Body of pancreas (tissue), 4 donors: ENCODE data around the gene DPEP1. TPM values are rescaled to one million over a fixed set of nuclear protein-coding genes. Genes with fewer than 3 reads are reported as not detected.

Source experiments
- ATAC-seq: fragments of 150-250 bp; one replicate; pipeline ENCODE4 v1.9.1; 2016
- DNase-seq, 4 donors: peaks; one replicate each; pipeline ENCODE4 v3.0.0-alpha.2; 2019
- H3K27ac ChIP-seq, 4 donors: fragments of 200-600 bp; sonication (generic); 1 replicate in 3 of 4; 2 replicates in 1 of 4; pipeline versions ENCODE4 v1.5.1 to v1.6.1; 2016 to 2019; ENCODE audit warnings: mild to moderate bottlenecking in 1 of 4, mixed read lengths in 1 of 4, moderate library complexity in 1 of 4
- H3K27me3 ChIP-seq, 2 donors: fragments of 200-600 bp; sonication (generic); one replicate each; pipeline ENCODE4 v1.6.0; 2016; ENCODE audit warnings: mild to moderate bottlenecking in 1 of 2
- H3K36me3 ChIP-seq, 2 donors: fragments of 200-600 bp; sonication (generic); replicated peaks in 1 of 2; 2 replicates each; pipeline ENCODE4 v1.5.1; 2016; ENCODE audit warnings: low read depth in 2 of 2; ENCODE audit not compliant: insufficient read depth in 1 of 2
- H3K4me1 ChIP-seq: fragments of 200-600 bp; sonication (generic); one replicate; pipeline ENCODE4 v1.6.0; 2016
- H3K4me3 ChIP-seq, 2 donors: fragments of 200-600 bp; sonication (generic); 1 replicate in 1 of 2; 2 replicates in 1 of 2; pipeline ENCODE4 v1.5.1; 2016 to 2019
- H3K9me3 ChIP-seq, 3 donors: fragments of 200-600 bp; sonication (generic); 1 replicate in 2 of 3; 2 replicates in 1 of 3; pipeline ENCODE4 v1.5.1; 2016
- CTCF ChIP-seq, 7 experiments: fragments of 450-650 bp in 4 of 7; fragments of 200-600 bp in 3 of 7; sonication (generic) in 3 of 7; IDR thresholded peaks; one replicate each; pipeline ENCODE4 v1.5.1; 2016 to 2019; ENCODE audit warnings: antibody characterized with exemption in 7 of 7
- POLR2A ChIP-seq, 3 donors: fragments of 450-650 bp; IDR thresholded peaks; one replicate each; pipeline ENCODE4 v1.6.1; 2016; ENCODE audit warnings: antibody characterized with exemption in 3 of 3, mild to moderate bottlenecking in 2 of 3
- WGBS, 2 donors: methylation state at CpG; one replicate each; pipeline ENCODE4 v1.1.5; 2017; 5-methylcytosine and 5-hydroxymethylcytosine counted together
- intact Hi-C: fragments of 100-400 bp; cut with DNase I; formaldehyde crosslinking; loops from one replicate; pipeline ENCODE4 v1.15.1; 2023
- total RNA-seq, 2 donors: library from RNA; depleted of rRNA; stranded (reverse); fragments of >200 nt; gene quantifications; one replicate each; pipeline ENCODE4 v1.1.0, GENCODE V29; 2016

DPEP1 gene
- total RNA-seq, 2 donors from 2014 or later, result 116 to 147 TPM

GRCh38 chr16:89583197-89583894 lies 30.1 kb upstream of the DPEP1 start:
- TF ChIP-seq POLR2A (IDR thresholded peaks at IDR 0.05) (no peak), CTCF (IDR thresholded peaks at IDR 0.05) (no peak)
- DNase-seq (no peak), ATAC-seq (no peak)
- H3K36me3 ChIP-seq, result no peaks in the 10 kb centered on the region
- no peak overlapping the region for H3K4me3 ChIP-seq
- no peaks in the 10 kb centered on the region for H3K27me3 ChIP-seq
- no peaks in the 10 kb centered on the region for H3K9me3 ChIP-seq
- peaks cover 13% of the 10 kb centered on the region for H3K4me1 ChIP-seq
- intact Hi-C loops, result no loop called here
- 90 to 93% methylated on average over 10 to 23 of the region's 36 CpGs for WGBS, 2 donors
- no peak overlapping the region for H3K27ac ChIP-seq

- no peaks in the 10 kb centered on the region for H3K27me3 ChIP-seq
- ATAC-seq (no peak), DNase-seq (no peak)
- intact Hi-C loops, result no loop called here
- WGBS, 2 donors, result 86 to 93% methylated on average over 15 to 44 of the region's 49 CpGs
- TF ChIP-seq POLR2A (IDR thresholded peaks at IDR 0.05) (no peak), CTCF (IDR thresholded peaks at IDR 0.05) (no peak)
- H3K27ac ChIP-seq, result no peak overlapping the region
- peaks cover 13% of the 10 kb centered on the region for H3K4me1 ChIP-seq
- no peaks in the 10 kb centered on the region for H3K36me3 ChIP-seq
- no peak overlapping the region for H3K4me3 ChIP-seq
- H3K9me3 ChIP-seq, result no peaks in the 10 kb centered on the region
These were observed 29.4 kb upstream of the DPEP1 start for GRCh38 chr16:89583895-89584644.

- no peak for TF ChIP-seq POLR2A (IDR thresholded peaks at IDR 0.05)
- TF ChIP-seq CTCF (IDR thresholded peaks at IDR 0.05), result no peak
- Histone ChIP-seq H3K9me3 (no peaks in the 10 kb centered on the region), H3K27me3 (no peaks in the 10 kb centered on the region), H3K36me3 (no peaks in the 10 kb centered on the region), H3K4me1 (peaks cover 13% of the 10 kb centered on the region), H3K27ac (no peak overlapping the region), H3K4me3 (no peak overlapping the region)
- ATAC-seq (no peak), DNase-seq (no peak)
- WGBS, 2 donors, result 64 to 68% methylated on average over 20 to 22 of the region's 25 CpGs
- intact Hi-C loops, result no loop called here
These were observed 28.5 kb upstream of the DPEP1 start for GRCh38 chr16:89584768-89585549.

- Histone ChIP-seq H3K27ac (no peak overlapping the region), H3K9me3 (no peaks in the 10 kb centered on the region), H3K4me1 (peaks cover 13% of the 10 kb centered on the region), H3K4me3 (no peak overlapping the region), H3K36me3 (no peaks in the 10 kb centered on the region), H3K27me3 (no peaks in the 10 kb centered on the region)
- TF ChIP-seq POLR2A (IDR thresholded peaks at IDR 0.05), result no peak
- no peak for TF ChIP-seq CTCF (IDR thresholded peaks at IDR 0.05)
- ATAC-seq, result no peak
- DNase-seq, result no peak
- 48 to 62% methylated on average over 2 to 6 of the region's 7 CpGs for WGBS, 2 donors
- intact Hi-C loops, result no loop called here
These were observed 27.2 kb upstream of the DPEP1 start for GRCh38 chr16:89586218-89586617.
